H1 (cell line): Measurements from ENCODE around the gene TMEM18.
"Not testable (repeated sequence)": the region's sequence is repeated elsewhere in the genome, so short reads cannot be mapped to it uniquely, and the experiment has no call there.

ENCODE experiments used
- CBX8 ChIP-seq: fragments of 300-800, 300-1000 bp; sonication (generic); IDR thresholded peaks from 2 replicates; pipeline ENCODE4 v1.7.1; 2016; ENCODE audit warnings: low read depth, low read length, borderline replicate concordance
- CTCF ChIP-seq, 3 experiments: IDR thresholded peaks; 1 replicate in 2 of 3; 2 replicates in 1 of 3; pipeline versions ENCODE4 v1.5.1 to v1.6.1; 2011; ENCODE audit warnings: low read length in 3 of 3, mild to moderate bottlenecking in 3 of 3, inconsistent platforms in 2 of 3, low read depth in 1 of 3, moderate library complexity in 1 of 3; ENCODE audit not compliant: insufficient read depth in 1 of 3; ENCODE audit errors: control extremely low read depth in 1 of 3
- EP300 ChIP-seq, 2 experiments: IDR thresholded peaks; 1 replicate in 1 of 2; 2 replicates in 1 of 2; pipeline ENCODE4 v1.6.1; 2011 to 2012; ENCODE audit warnings: low read depth in 2 of 2, low read length in 2 of 2, mild to moderate bottlenecking in 2 of 2, borderline replicate concordance in 1 of 2, inconsistent platforms in 1 of 2, moderate library complexity in 1 of 2
- EZH2 ChIP-seq: fragments of 200-600 bp; sonication (generic); IDR thresholded peaks from 2 replicates; pipeline ENCODE4 v1.7.1; 2012; ENCODE audit warnings: low read depth, mild to moderate bottlenecking, moderate library complexity, low read length, inconsistent platforms; ENCODE audit not compliant: severe bottlenecking
- HDAC2 ChIP-seq, 2 experiments: fragments of 300-600 bp in 1 of 2; sonication (generic) in 1 of 2; IDR thresholded peaks; 2 replicates each; pipeline ENCODE4 v1.6.1; 2011 to 2012; ENCODE audit warnings: low read depth in 2 of 2, low read length in 2 of 2, mild to moderate bottlenecking in 2 of 2, moderate library complexity in 2 of 2, borderline replicate concordance in 1 of 2, inconsistent platforms in 1 of 2
- JUN ChIP-seq: IDR thresholded peaks from 2 replicates; pipeline ENCODE4 v1.6.1; 2011; ENCODE audit warnings: low read depth, mild to moderate bottlenecking, improper control_type of control experiment, low read length
- JUND ChIP-seq: IDR thresholded peaks from 2 replicates; pipeline ENCODE4 v1.6.1; 2011; ENCODE audit warnings: mild to moderate bottlenecking, improper control_type of control experiment, low read length
- USF2 ChIP-seq: IDR thresholded peaks from 2 replicates; pipeline ENCODE4 v1.6.1; 2011; ENCODE audit warnings: low read length, improper control_type of control experiment

GRCh38 chr2:702765-703164 is 25.6 kb upstream of the TMEM18 start:
- TF ChIP-seq EP300 (IDR thresholded peaks at IDR 0.05; ENCODE audit: borderline replicate concordance in 1 of 2, low read depth in 2 of 2, low read length in 2 of 2); USF2; CTCF (IDR thresholded peaks at IDR 0.05; ENCODE audit: control extremely low read depth in 1 of 3, insufficient read depth in 1 of 3, low read depth in 1 of 3, low read length in 3 of 3); EZH2; JUND; JUN; HDAC2 (IDR thresholded peaks at IDR 0.05; ENCODE audit: borderline replicate concordance in 1 of 2, low read depth in 2 of 2, low read length in 2 of 2); CBX8: not testable (repeated sequence)
